Thoracic aorta (tissue), 2 donors: ENCODE results near the gene MFAP4. TPM values are rescaled to one million over a fixed set of nuclear protein-coding genes. Genes with fewer than 3 reads are reported as not detected.

ENCODE experiments used
- ATAC-seq: fragments of 150-250 bp; one replicate; pipeline ENCODE4 v1.8.0; 2017; ENCODE audit warnings: low read depth; ENCODE audit not compliant: insufficient number of reproducible peaks, low FRiP score
- DNase-seq: peaks from one replicate; pipeline ENCODE4 v3.0.0-alpha.2; 2020; ENCODE audit warnings: low spot score
- H3K27ac ChIP-seq, 2 donors: fragments of 200-600 bp; sonication (generic); 1 replicate in 1 of 2; 2 replicates in 1 of 2; pipeline ENCODE4 v1.5.1; 2016; ENCODE audit warnings: mild to moderate bottlenecking in 2 of 2, moderate library complexity in 2 of 2
- H3K27me3 ChIP-seq: fragments of 200-600 bp; sonication (generic); replicated peaks from 2 replicates; pipeline ENCODE4 v1.6.0; 2016; ENCODE audit warnings: mild to moderate bottlenecking; ENCODE audit not compliant: insufficient read depth
- H3K36me3 ChIP-seq: fragments of 200-600 bp; sonication (generic); one replicate; pipeline ENCODE4 v1.5.1; 2016
- H3K4me1 ChIP-seq, 2 donors: fragments of 200-600 bp; sonication (generic); 1 replicate in 1 of 2; 2 replicates in 1 of 2; pipeline versions ENCODE4 v1.5.1 to v1.6.0; 2016; ENCODE audit warnings: low read depth in 2 of 2, mild to moderate bottlenecking in 1 of 2; ENCODE audit not compliant: control insufficient read depth in 1 of 2
- H3K4me3 ChIP-seq: fragments of 200-600 bp; sonication (generic); 2 replicates; pipeline ENCODE4 v1.5.1; 2016; ENCODE audit warnings: mild to moderate bottlenecking
- H3K9me3 ChIP-seq: fragments of 200-600 bp; sonication (generic); 2 replicates; pipeline ENCODE4 v1.5.1; 2016
- CTCF ChIP-seq: fragments of 200-600 bp; sonication (generic); IDR thresholded peaks from one replicate; pipeline ENCODE4 v1.5.1; 2019; ENCODE audit warnings: antibody characterized with exemption
- total RNA-seq, 2 donors: library from RNA; depleted of rRNA; stranded (reverse); fragments of >200 nt; gene quantifications; one replicate each; pipeline versions ENCODE4 v1.1.0 to v1.2.3, GENCODE V29; 2016

The MFAP4 gene
- total RNA-seq, 2 donors from 2014 or later: 425 to 501 TPM

DNA sequence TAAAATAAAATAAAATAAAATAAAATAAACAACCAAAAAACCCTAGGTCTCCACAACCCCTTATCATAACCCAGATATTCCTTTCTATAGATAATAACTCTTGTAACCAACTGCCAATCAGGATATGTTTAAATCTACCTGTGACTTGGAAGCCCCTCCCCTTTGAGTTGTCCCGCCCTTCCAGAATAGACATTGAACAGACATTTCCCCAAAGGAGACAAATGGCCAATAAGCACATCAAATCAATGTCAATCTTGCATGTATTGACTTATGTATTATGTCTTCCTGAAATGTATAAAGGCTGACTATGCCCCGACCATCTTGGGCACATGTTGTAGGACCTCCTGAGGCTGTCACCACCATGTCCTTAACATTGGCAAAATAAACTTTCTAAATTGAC lies 10.2 kb downstream of the MFAP4 start:
- no peaks in the 10 kb centered on the region for H3K9me3 ChIP-seq
- DNase-seq (no peak), ATAC-seq (no peak)
- H3K36me3 ChIP-seq: peaks cover 15% of the 10 kb centered on the region
- H3K27ac ChIP-seq: peak overlapping the region; percentile 93 to 95
- TF ChIP-seq CTCF: no peak
- H3K27me3 ChIP-seq: no peaks in the 10 kb centered on the region
- H3K4me1 ChIP-seq: peaks cover 11 to 31% of the 10 kb centered on the region in 2 donors
- peak overlapping the region; percentile 85 for H3K4me3 ChIP-seq

DNA sequence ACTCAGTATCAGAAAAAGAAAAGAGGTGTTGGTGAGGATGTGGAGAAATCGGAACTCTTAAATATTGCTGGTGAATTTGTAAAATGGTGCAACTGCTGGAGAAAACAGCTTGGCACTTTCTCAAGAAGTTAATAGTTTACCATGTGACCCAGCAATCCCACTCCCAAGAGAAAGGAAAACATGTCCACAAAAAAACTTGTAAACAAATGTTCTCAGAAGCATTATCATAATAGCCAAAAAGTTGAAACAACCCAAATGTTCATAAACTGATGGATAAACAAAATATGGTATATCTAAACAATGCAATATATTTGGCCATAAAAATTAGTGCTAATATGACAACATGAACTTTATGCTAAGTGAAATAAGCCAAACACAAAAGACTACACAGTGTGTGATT lies 11.3 kb downstream of the MFAP4 start:
- H3K4me1 ChIP-seq: peaks cover 11 to 24% of the 10 kb centered on the region in 2 donors
- no peak overlapping the region for H3K4me3 ChIP-seq
- ATAC-seq (no peak), DNase-seq (no peak)
- no peak for TF ChIP-seq CTCF
- H3K27me3 ChIP-seq: no peaks in the 10 kb centered on the region
- no peaks in the 10 kb centered on the region for H3K9me3 ChIP-seq
- H3K36me3 ChIP-seq: peaks cover 4% of the 10 kb centered on the region
- H3K27ac ChIP-seq: no peak overlapping the region

GRCh38 chr17:19374136-19374535 lies 12.9 kb downstream of the MFAP4 start:
- DNase-seq (no peak), ATAC-seq (no peak)
- Histone ChIP-seq H3K27ac (no peak overlapping the region), H3K4me1 (peaks cover 5 to 10% of the 10 kb centered on the region in 2 donors), H3K9me3 (no peaks in the 10 kb centered on the region), H3K27me3 (no peaks in the 10 kb centered on the region), H3K4me3 (no peak overlapping the region), H3K36me3 (no peaks in the 10 kb centered on the region)
- no peak for TF ChIP-seq CTCF

DNA sequence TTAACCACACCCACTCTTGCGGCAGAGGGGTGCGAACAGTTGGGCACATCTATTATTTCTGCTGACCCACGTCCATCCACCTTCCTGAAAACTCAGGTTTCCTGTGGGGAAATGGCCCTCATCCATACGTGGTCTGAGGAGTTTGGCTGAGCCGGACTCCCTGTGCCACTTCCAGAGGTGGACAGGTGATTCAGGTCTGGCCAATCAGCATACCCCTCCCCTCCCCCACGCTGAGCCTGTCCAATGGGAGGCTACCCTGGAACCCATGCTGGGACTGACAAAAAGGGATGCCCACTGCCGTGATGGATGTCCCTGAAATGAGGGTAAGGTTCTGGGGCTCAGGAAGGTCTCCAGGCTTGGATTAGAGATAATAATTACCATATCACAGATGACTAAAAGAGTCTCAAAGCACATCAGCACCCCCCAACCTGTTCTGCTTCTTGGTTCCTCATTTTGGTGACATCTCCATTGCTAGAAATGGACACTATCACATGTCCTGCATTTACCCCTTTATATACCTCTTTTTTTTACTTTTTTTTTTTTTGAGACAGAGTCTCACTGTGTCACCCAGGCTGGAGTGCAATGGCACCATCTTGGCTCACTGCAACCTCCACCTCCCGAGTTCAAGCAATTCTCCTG lies 14.0 kb downstream of the MFAP4 start:
- no peak for ATAC-seq
- Histone ChIP-seq H3K4me1 (peaks cover 5 to 6% of the 10 kb centered on the region in 2 donors), H3K27me3 (no peaks in the 10 kb centered on the region), H3K4me3 (no peak overlapping the region), H3K27ac (no peak overlapping the region), H3K36me3 (no peaks in the 10 kb centered on the region), H3K9me3 (no peaks in the 10 kb centered on the region)
- DNase-seq: no peak
- TF ChIP-seq CTCF: no peak

DNA sequence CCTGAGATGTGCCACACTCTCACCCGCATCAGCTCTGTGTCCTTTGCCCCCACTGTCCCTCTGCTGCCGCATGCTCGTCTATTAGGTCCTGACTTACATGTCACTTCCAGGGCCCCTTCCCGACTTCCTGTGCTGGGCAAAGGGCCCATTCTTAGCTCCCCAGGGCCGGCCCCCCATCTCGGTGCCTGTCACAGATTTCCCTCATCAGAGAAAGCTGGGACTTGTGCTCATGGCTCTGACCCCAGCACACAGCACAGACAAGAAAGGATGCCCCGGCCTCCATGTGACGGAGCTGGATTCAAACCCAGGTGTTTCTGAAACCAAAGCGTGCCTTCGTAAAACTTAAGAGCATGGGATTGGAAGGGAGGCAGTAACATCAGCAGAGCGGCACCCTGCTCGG lies 14.6 kb downstream of the MFAP4 start:
- Histone ChIP-seq H3K27ac (no peak overlapping the region), H3K4me3 (no peak overlapping the region), H3K4me1 (peaks cover 5 to 6% of the 10 kb centered on the region in 2 donors), H3K36me3 (no peaks in the 10 kb centered on the region), H3K27me3 (no peaks in the 10 kb centered on the region), H3K9me3 (no peaks in the 10 kb centered on the region)
- no peak for TF ChIP-seq CTCF
- no peak for ATAC-seq
- DNase-seq: no peak
